ENCODE measurements around the gene YARS1. TPM values are rescaled to one million over a fixed set of nuclear protein-coding genes. Genes with fewer than 3 reads are reported as not detected.

YARS1 gene
- total and polyA plus RNA-seq, 4 donors, result 20.4 to 76.1 (median 47.0) TPM

DNA sequence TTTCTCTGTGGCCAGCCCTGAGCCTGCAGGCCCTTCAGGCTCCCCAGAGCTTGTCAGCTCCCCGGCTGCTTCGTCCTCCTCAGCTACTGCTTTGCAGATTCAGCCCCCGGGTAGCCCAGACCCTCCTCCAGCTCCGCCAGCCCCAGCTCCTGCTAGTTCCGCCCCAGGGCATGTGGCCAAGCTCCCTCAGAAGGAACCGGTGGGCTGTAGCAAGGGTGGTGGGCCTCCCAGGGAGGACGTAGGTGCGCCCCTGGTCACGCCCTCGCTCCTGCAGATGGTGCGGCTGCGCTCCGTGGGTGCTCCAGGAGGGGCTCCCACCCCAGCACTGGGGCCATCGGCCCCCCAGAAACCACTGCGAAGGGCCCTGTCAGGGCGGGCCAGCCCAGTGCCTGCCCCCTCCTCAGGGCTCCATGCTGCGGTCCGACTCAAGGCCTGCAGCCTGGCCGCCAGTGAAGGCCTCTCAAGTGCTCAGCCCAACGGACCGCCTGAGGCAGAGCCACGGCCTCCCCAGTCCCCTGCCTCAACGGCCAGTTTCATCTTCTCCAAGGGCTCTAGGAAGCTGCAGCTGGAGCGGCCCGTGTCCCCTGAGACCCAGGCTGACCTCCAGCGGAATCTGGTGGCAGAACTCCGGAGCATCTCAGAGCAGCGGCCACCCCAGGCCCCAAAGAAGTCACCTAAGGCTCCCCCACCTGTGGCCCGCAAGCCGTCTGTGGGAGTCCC is 45.4 kb downstream of the YARS1 start:
- H3K4me1 ChIP-seq (ENCODE audit: control insufficient read depth in 1 of 2, insufficient read depth in 2 of 2, low read length in 2 of 2), result no peaks in the 10 kb centered on the region
- no peaks in the 10 kb centered on the region for H3K9me3 ChIP-seq (ENCODE audit: control insufficient read depth, low read length)
- no peaks in the 10 kb centered on the region for H3K36me3 ChIP-seq (ENCODE audit: control insufficient read depth in 1 of 2, insufficient read depth in 2 of 2, low read length in 1 of 2)
- no peak for ATAC-seq (ENCODE audit: low FRiP score)
- no peak overlapping the region for H3K27ac ChIP-seq (ENCODE audit: low read depth in 1 of 2, low read length in 2 of 2)
- no peaks in the 10 kb centered on the region for H3K27me3 ChIP-seq (ENCODE audit: control insufficient read depth in 1 of 2, insufficient read depth in 2 of 2, low read length in 1 of 2)
- 87 to 88% methylated on average over 27 to 30 of the region's 30 CpGs for WGBS, 2 donors
- intact Hi-C loops (cut with DNase I), result loop anchor here in 1 of 2 donors (2.0 kb wide), 1 partner anchor 59 kb away; no protein-coding TSS in a partner anchor
- peak in 1 of 2 donors; percentile 75 for DNase-seq
- H3K4me3 ChIP-seq (ENCODE audit: low read length in 2 of 2), result no peak overlapping the region

- no peaks in the 10 kb centered on the region for H3K27me3 ChIP-seq (ENCODE audit: control insufficient read depth in 1 of 2, insufficient read depth in 2 of 2, low read length in 1 of 2)
- ATAC-seq (ENCODE audit: low FRiP score) (no peak), DNase-seq (peak in 1 of 2 donors; percentile 72)
- no peak overlapping the region for H3K4me3 ChIP-seq (ENCODE audit: low read length in 2 of 2)
- H3K9me3 ChIP-seq (ENCODE audit: control insufficient read depth, low read length), result no peaks in the 10 kb centered on the region
- no peaks in the 10 kb centered on the region for H3K36me3 ChIP-seq (ENCODE audit: control insufficient read depth in 1 of 2, insufficient read depth in 2 of 2, low read length in 1 of 2)
- no peak overlapping the region for H3K27ac ChIP-seq (ENCODE audit: low read depth in 1 of 2, low read length in 2 of 2)
- intact Hi-C loops (cut with DNase I), result no loop called here
- WGBS, 2 donors, result 82 to 84% methylated on average over 17 to 18 of the region's 18 CpGs
- H3K4me1 ChIP-seq (ENCODE audit: control insufficient read depth in 1 of 2, insufficient read depth in 2 of 2, low read length in 2 of 2), result no peaks in the 10 kb centered on the region
These were observed 46.2 kb downstream of the YARS1 start for GRCh38 chr1:32770741-32771548.

GRCh38 chr1:32770221-32770731 is 46.9 kb downstream of the YARS1 start:
- Histone ChIP-seq H3K4me1 (ENCODE audit: control insufficient read depth in 1 of 2, insufficient read depth in 2 of 2, low read length in 2 of 2) (no peaks in the 10 kb centered on the region), H3K27ac (ENCODE audit: low read depth in 1 of 2, low read length in 2 of 2) (no peak overlapping the region), H3K4me3 (ENCODE audit: low read length in 2 of 2) (no peak overlapping the region), H3K27me3 (ENCODE audit: control insufficient read depth in 1 of 2, insufficient read depth in 2 of 2, low read length in 1 of 2) (no peaks in the 10 kb centered on the region), H3K36me3 (ENCODE audit: control insufficient read depth in 1 of 2, insufficient read depth in 2 of 2, low read length in 1 of 2) (no peaks in the 10 kb centered on the region), H3K9me3 (ENCODE audit: control insufficient read depth, low read length) (no peaks in the 10 kb centered on the region)
- intact Hi-C loops (cut with DNase I), result no loop called here
- DNase-seq (peak in 1 of 2 donors; percentile 75), ATAC-seq (ENCODE audit: low FRiP score) (no peak)
- WGBS, 2 donors, result 94% methylated on average over 25 of the region's 25 CpGs

DNA sequence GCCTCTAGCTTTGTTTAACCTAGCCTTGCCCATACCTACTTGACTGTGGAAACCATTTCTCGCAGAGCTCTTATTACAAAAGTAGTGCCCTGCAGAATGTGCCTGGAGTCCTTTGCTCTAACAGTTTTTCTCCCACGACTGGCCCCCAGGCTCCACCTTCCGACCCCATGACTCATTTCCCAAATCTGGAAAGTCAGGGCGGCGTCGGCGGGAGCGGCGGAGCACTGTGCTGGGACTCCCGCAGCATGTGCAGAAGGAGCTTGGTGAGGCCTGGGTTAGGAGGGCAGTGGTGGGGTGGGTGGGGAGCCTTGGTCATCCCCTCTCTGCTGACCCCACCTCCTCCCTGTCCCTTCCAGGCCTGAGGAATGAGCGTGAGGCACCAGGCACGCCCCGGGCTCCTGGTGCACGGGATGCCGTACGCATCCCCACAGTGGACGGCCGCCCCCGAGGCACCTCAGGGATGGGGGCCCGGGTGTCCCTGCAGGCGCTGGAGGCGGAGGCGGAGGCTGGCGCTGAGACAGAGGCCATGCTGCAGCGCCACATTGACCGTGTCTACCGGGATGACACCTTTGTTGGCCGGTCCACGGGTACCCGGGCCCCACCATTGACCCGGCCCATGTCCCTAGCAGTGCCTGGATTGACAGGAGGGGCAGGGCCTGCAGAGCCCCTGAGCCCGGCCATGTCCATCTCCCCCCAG is 47.5 kb downstream of the YARS1 start:
- no peaks in the 10 kb centered on the region for H3K4me1 ChIP-seq (ENCODE audit: control insufficient read depth in 1 of 2, insufficient read depth in 2 of 2, low read length in 2 of 2)
- H3K9me3 ChIP-seq (ENCODE audit: control insufficient read depth, low read length), result no peaks in the 10 kb centered on the region
- WGBS, 2 donors, result 77 to 79% methylated on average over 31 to 32 of the region's 32 CpGs
- H3K36me3 ChIP-seq (ENCODE audit: control insufficient read depth in 1 of 2, insufficient read depth in 2 of 2, low read length in 1 of 2), result no peaks in the 10 kb centered on the region
- intact Hi-C loops (cut with DNase I), result no loop called here
- H3K27ac ChIP-seq (ENCODE audit: low read depth in 1 of 2, low read length in 2 of 2), result no peak overlapping the region
- no peak overlapping the region for H3K4me3 ChIP-seq (ENCODE audit: low read length in 2 of 2)
- ATAC-seq (ENCODE audit: low FRiP score), result no peak
- peak in 1 of 2 donors; percentile 83 for DNase-seq
- H3K27me3 ChIP-seq (ENCODE audit: control insufficient read depth in 1 of 2, insufficient read depth in 2 of 2, low read length in 1 of 2), result no peaks in the 10 kb centered on the region

DNA sequence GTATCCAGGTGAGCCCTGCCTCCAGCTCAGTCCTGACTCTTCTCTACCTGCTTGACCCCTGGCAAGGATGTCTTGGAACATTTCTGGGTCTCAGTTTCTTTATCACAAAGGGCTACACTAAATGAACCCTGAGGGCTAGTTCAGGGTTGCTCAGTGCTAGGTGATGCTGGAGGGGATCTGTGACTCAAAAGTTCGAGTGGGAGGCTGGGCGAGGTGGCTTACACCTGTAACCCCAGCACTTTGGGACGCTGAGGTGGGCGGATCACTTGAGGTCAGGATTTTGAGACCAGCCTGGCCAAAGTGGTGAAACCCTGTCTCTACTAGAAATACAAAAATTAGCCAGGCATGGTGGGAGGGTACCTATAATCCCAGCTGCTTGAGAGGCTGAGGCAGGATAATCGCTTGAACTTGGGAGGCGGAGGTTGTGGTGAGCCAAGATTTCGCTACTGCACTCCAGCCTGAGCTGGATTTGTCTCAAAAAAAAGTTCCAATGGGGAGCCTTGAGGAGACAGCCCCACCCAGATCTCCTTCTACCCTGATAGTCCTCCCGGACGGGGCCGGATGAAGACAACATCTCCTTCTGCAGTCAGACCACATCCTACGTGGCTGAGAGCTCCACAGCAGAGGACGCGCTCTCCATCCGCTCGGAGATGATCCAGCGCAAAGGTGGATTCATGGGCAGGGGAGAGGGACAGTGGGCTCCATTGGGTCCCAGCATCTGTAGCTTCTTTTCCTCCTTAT is 48.9 kb downstream of the YARS1 start:
- ATAC-seq (ENCODE audit: low FRiP score) (no peak), DNase-seq (peak in 1 of 2 donors; percentile 61)
- intact Hi-C loops (cut with DNase I), result no loop called here
- no peak overlapping the region for H3K4me3 ChIP-seq (ENCODE audit: low read length in 2 of 2)
- H3K4me1 ChIP-seq (ENCODE audit: control insufficient read depth in 1 of 2, insufficient read depth in 2 of 2, low read length in 2 of 2), result no peaks in the 10 kb centered on the region
- H3K9me3 ChIP-seq (ENCODE audit: control insufficient read depth, low read length), result no peaks in the 10 kb centered on the region
- 88 to 90% methylated on average over 16 of the region's 16 CpGs for WGBS, 2 donors
- no peaks in the 10 kb centered on the region for H3K36me3 ChIP-seq (ENCODE audit: control insufficient read depth in 1 of 2, insufficient read depth in 2 of 2, low read length in 1 of 2)
- no peak overlapping the region for H3K27ac ChIP-seq (ENCODE audit: low read depth in 1 of 2, low read length in 2 of 2)
- H3K27me3 ChIP-seq (ENCODE audit: control insufficient read depth in 1 of 2, insufficient read depth in 2 of 2, low read length in 1 of 2), result no peaks in the 10 kb centered on the region

- H3K27ac ChIP-seq (ENCODE audit: low read depth in 1 of 2, low read length in 2 of 2), result no peak overlapping the region
- DNase-seq (peak in 1 of 2 donors; percentile 66), ATAC-seq (ENCODE audit: low FRiP score) (no peak)
- no peak overlapping the region for H3K4me3 ChIP-seq (ENCODE audit: low read length in 2 of 2)
- no peaks in the 10 kb centered on the region for H3K4me1 ChIP-seq (ENCODE audit: control insufficient read depth in 1 of 2, insufficient read depth in 2 of 2, low read length in 2 of 2)
- 41 to 43% methylated on average over 5 of the region's 5 CpGs for WGBS, 2 donors
- no peaks in the 10 kb centered on the region for H3K36me3 ChIP-seq (ENCODE audit: control insufficient read depth in 1 of 2, insufficient read depth in 2 of 2, low read length in 1 of 2)
- no peaks in the 10 kb centered on the region for H3K27me3 ChIP-seq (ENCODE audit: control insufficient read depth in 1 of 2, insufficient read depth in 2 of 2, low read length in 1 of 2)
- intact Hi-C loops (cut with DNase I), result no loop called here
- H3K9me3 ChIP-seq (ENCODE audit: control insufficient read depth, low read length), result no peaks in the 10 kb centered on the region
These were observed 49.5 kb downstream of the YARS1 start for GRCh38 chr1:32767641-32768040.

DNA sequence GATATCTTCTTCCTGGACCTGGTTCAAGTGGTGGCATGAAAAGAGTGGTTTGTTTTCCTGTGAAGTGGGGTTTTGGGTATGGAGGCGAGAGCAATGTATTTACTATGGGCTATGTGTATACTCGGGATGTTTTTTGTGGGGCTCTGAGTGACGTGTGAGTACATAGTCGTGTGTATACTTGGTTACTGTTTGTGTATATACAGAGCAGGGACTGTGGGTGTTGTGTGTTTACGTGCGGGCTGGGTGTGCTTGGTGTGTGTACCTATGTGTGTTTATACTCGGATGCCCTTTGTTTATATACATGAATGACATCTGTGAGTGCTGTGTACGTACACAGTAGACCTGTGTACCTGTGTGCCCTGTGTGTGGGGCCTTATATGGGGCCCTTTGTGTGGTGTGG is 50.0 kb downstream of the YARS1 start:
- Histone ChIP-seq H3K27ac (ENCODE audit: low read depth in 1 of 2, low read length in 2 of 2) (no peak overlapping the region), H3K4me1 (ENCODE audit: control insufficient read depth in 1 of 2, insufficient read depth in 2 of 2, low read length in 2 of 2) (no peaks in the 10 kb centered on the region), H3K27me3 (ENCODE audit: control insufficient read depth in 1 of 2, insufficient read depth in 2 of 2, low read length in 1 of 2) (no peaks in the 10 kb centered on the region), H3K4me3 (ENCODE audit: low read length in 2 of 2) (no peak overlapping the region), H3K9me3 (ENCODE audit: control insufficient read depth, low read length) (no peaks in the 10 kb centered on the region), H3K36me3 (ENCODE audit: control insufficient read depth in 1 of 2, insufficient read depth in 2 of 2, low read length in 1 of 2) (no peaks in the 10 kb centered on the region)
- WGBS, 2 donors, result 80 to 85% methylated on average over 8 of the region's 8 CpGs
- ATAC-seq (ENCODE audit: low FRiP score) (no peak), DNase-seq (peak in 1 of 2 donors; percentile 35)
- intact Hi-C loops (cut with DNase I), result no loop called here

DNA sequence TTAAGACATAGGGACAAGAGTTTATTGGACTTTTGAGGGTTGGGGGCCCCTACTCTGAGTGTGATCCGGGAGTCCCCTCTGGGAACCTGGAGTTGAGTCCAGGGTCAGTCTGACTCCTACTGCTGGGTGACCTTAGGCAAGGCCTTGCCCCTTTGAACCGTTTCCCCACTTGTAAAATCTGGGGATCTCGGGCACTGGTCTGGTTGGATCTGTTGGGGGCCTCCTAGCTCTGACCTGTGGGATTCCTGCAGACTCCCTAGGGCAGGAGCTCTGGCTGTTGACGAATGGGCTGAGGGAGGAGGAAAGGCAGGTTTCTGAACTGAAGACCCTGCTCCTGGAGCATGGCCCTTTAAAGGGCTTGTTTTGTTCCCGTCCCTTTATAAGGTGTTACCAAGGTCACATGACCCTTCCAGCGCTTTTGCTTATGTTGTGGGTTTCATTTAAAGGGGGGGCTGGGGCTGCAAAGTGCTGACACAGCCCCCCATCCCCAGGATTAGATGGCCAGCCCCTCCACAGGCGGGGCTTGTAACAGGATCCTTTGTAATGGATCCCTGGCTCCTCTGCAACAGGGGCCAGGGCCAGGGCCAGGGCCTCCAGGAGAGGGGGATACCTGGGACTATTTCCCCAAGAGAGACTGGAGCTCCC is 50.7 kb downstream of the YARS1 start:
- H3K27me3 ChIP-seq (ENCODE audit: control insufficient read depth in 1 of 2, insufficient read depth in 2 of 2, low read length in 1 of 2), result no peaks in the 10 kb centered on the region
- intact Hi-C loops (cut with DNase I), result no loop called here
- no peaks in the 10 kb centered on the region for H3K36me3 ChIP-seq (ENCODE audit: control insufficient read depth in 1 of 2, insufficient read depth in 2 of 2, low read length in 1 of 2)
- no peak for ATAC-seq (ENCODE audit: low FRiP score)
- H3K4me3 ChIP-seq (ENCODE audit: low read length in 2 of 2), result no peak overlapping the region
- no peak for DNase-seq
- no peak overlapping the region for H3K27ac ChIP-seq (ENCODE audit: low read depth in 1 of 2, low read length in 2 of 2)
- no peaks in the 10 kb centered on the region for H3K4me1 ChIP-seq (ENCODE audit: control insufficient read depth in 1 of 2, insufficient read depth in 2 of 2, low read length in 2 of 2)
- H3K9me3 ChIP-seq (ENCODE audit: control insufficient read depth, low read length), result no peaks in the 10 kb centered on the region
- 77 to 84% methylated on average over 7 of the region's 7 CpGs for WGBS, 2 donors

Measured in aorta (tissue), 5 donors.